Body of pancreas (tissue), 4 donors: ENCODE data around the gene ABCC6.
"Not testable (repeated sequence)": the region's sequence is repeated elsewhere in the genome, so short reads cannot be mapped to it uniquely, and the experiment has no call there.

Source experiments
- POLR2A ChIP-seq, 3 donors: fragments of 450-650 bp; IDR thresholded peaks; one replicate each; pipeline ENCODE4 v1.6.1; 2016; ENCODE audit warnings: antibody characterized with exemption in 3 of 3, mild to moderate bottlenecking in 2 of 3
- TF ChIP-seq, protein P1 (sequence below), 7 experiments: fragments of 450-650 bp in 4 of 7; fragments of 200-600 bp in 3 of 7; sonication (generic) in 3 of 7; IDR thresholded peaks; one replicate each; pipeline ENCODE4 v1.5.1; 2016 to 2019; ENCODE audit warnings: antibody characterized with exemption in 7 of 7

DNA sequence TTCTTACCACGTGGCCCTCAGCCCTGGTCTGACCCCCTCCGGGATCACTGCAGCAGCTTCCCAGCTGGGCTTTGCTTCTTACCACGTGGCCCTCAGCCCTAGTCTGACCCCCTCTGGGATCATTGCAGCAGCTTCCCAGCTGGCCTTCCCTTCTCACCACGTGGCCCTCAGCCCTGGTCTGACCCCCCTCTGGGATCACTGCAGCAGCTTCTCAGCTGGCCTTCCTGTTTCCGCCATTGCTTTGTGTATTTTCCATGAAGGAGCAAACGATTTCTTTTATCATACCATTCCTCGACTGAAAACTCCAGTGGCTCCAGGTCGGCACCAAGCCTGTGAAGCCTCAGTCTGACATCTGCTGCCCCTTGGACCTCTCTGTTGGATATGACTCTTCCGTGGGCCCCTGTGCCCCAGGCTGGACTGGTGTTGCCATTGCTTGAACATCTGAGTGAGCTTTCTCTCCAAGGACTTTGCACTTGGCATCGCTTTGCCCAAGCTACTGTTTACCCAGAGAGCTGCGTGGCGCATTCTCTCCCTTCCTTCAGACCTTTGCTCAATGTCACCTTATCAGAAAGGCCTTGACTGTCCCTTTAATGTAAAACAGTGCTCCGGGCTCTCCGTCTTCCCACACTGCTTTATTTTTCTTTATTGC lies 49.4 kb upstream of the ABCC6 start:
- TF ChIP-seq POLR2A (IDR thresholded peaks at IDR 0.05), result not testable (repeated sequence)
- TF ChIP-seq, protein P1, sequence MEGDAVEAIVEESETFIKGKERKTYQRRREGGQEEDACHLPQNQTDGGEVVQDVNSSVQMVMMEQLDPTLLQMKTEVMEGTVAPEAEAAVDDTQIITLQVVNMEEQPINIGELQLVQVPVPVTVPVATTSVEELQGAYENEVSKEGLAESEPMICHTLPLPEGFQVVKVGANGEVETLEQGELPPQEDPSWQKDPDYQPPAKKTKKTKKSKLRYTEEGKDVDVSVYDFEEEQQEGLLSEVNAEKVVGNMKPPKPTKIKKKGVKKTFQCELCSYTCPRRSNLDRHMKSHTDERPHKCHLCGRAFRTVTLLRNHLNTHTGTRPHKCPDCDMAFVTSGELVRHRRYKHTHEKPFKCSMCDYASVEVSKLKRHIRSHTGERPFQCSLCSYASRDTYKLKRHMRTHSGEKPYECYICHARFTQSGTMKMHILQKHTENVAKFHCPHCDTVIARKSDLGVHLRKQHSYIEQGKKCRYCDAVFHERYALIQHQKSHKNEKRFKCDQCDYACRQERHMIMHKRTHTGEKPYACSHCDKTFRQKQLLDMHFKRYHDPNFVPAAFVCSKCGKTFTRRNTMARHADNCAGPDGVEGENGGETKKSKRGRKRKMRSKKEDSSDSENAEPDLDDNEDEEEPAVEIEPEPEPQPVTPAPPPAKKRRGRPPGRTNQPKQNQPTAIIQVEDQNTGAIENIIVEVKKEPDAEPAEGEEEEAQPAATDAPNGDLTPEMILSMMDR (IDR thresholded peaks at IDR 0.05), result not testable (repeated sequence)
